Measurements from ENCODE around the gene TAS1R3.

DNA sequence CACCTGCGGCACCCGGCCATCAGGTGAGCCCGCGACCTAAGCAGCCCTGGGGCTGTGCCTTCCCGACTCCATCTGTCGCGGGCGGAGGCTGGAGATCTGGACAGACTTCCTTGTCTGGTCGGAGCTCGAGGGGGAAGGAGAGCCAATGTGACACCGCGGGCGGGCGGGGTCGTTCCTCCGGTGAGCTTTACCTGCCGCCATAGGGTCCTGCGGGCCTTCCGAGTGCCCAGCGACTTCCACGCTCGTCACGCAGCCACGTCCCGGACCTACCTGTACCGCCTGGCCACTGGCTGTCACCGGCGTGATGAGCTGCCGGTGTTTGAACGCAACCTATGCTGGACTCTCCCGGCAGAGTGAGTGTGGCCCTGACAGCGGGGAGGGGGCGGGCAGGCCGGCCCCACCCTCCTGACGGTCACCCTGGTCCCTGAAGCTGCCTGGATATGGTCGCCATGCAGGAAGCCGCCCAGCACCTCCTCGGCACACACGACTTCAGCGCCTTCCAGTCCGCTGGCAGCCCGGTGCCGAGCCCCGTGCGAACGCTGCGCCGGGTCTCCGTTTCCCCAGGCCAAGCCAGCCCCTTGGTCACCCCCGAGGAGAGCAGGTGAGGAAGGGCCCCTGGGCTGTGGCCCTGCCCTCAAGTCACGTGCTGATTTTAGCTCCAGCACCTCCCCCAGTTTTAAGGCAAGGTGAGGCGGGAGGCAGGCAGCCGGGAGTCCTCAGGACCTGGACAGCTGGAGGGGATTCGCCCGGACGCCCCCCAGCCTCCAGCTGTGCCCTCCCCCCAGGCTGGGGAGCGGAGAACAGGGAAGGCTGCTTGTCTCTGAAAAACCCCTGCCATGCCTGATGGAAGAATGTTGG lies 21.6 kb upstream of the TAS1R3 start:
- TF ChIP-seq RAD21 (conservative IDR thresholded peaks at IDR 0.05), result no peak
- TF ChIP-seq EZH2 (IDR thresholded peaks at IDR 0.05; ENCODE audit: borderline replicate concordance, insufficient read depth, low read length, poor library complexity, severe bottlenecking), result no peak
- no peak for TF ChIP-seq POLR2AphosphoS5 (IDR thresholded peaks at IDR 0.05)
- TF ChIP-seq, protein P1, sequence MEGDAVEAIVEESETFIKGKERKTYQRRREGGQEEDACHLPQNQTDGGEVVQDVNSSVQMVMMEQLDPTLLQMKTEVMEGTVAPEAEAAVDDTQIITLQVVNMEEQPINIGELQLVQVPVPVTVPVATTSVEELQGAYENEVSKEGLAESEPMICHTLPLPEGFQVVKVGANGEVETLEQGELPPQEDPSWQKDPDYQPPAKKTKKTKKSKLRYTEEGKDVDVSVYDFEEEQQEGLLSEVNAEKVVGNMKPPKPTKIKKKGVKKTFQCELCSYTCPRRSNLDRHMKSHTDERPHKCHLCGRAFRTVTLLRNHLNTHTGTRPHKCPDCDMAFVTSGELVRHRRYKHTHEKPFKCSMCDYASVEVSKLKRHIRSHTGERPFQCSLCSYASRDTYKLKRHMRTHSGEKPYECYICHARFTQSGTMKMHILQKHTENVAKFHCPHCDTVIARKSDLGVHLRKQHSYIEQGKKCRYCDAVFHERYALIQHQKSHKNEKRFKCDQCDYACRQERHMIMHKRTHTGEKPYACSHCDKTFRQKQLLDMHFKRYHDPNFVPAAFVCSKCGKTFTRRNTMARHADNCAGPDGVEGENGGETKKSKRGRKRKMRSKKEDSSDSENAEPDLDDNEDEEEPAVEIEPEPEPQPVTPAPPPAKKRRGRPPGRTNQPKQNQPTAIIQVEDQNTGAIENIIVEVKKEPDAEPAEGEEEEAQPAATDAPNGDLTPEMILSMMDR (IDR thresholded peaks at IDR 0.05; ENCODE audit: poor library complexity, severe bottlenecking), result no peak

Data from neural cell (in vitro differentiated cells).